Measurements from ENCODE around the gene TTC21A. TPM values are rescaled to one million over a fixed set of nuclear protein-coding genes. Genes with fewer than 3 reads are reported as not detected.

Gene TTC21A
- total and polyA plus RNA-seq, 2 of the 13 experiments (the other 11 are each of a cell fraction or from before 2014, with no cell fraction given), result 0.31 to 1.5 TPM

- TF ChIP-seq ELF4 (CRISPR knock-in tag; IDR thresholded peaks at IDR 0.05; ENCODE audit: borderline replicate concordance) (no peak), ZNF260 (CRISPR knock-in tag; IDR thresholded peaks at IDR 0.05; ENCODE audit: borderline replicate concordance, low read depth) (no peak), SAP130 (CRISPR knock-in tag; IDR thresholded peaks at IDR 0.05; ENCODE audit: low read depth) (peak; percentile 80), ZNF513 (CRISPR knock-in tag; conservative IDR thresholded peaks at IDR 0.05) (no peak), IKZF4 (CRISPR knock-in tag; IDR thresholded peaks at IDR 0.05; ENCODE audit: borderline replicate concordance, low read depth, not compliant biosample characterization) (peak; percentile 35), ZBTB38 (CRISPR knock-in tag; IDR thresholded peaks at IDR 0.05) (no peak), ZFX (CRISPR knock-in tag; IDR thresholded peaks at IDR 0.05; ENCODE audit: low read depth) (peak; percentile 82), DMAP1 (CRISPR knock-in tag; IDR thresholded peaks at IDR 0.05) (peak; percentile 65), TCF7 (IDR thresholded peaks at IDR 0.05; ENCODE audit: low read depth) (no peak), TGIF2 (CRISPR knock-in tag; IDR thresholded peaks at IDR 0.05) (peak; percentile 64; the same call in 1 of the 2 replicates), ZNF792 (CRISPR knock-in tag; IDR thresholded peaks at IDR 0.05) (0 out of 2 replicates have a peak, but pooled peaks have one; percentile 52), MIER2 (CRISPR knock-in tag; IDR thresholded peaks at IDR 0.05) (no peak), RXRA (CRISPR knock-in tag; IDR thresholded peaks at IDR 0.05) (peak; percentile 33; the same call in 1 of the 2 replicates), RXRB (CRISPR knock-in tag; IDR thresholded peaks at IDR 0.05; ENCODE audit: borderline replicate concordance) (peak; percentile 35; the same call in 1 of the 2 replicates), ZBTB44 (CRISPR knock-in tag; IDR thresholded peaks at IDR 0.05) (no peak), DRAP1 (CRISPR knock-in tag; IDR thresholded peaks at IDR 0.05) (no peak), ZNF629 (CRISPR knock-in tag; conservative IDR thresholded peaks at IDR 0.05) (peak; percentile 50; the same call in 1 of the 2 replicates), UBTF (CRISPR knock-in tag; IDR thresholded peaks at IDR 0.05) (peak; percentile 66), TRIM22 (IDR thresholded peaks at IDR 0.05) (no peak), ZNF143 (CRISPR knock-in tag; IDR thresholded peaks at IDR 0.05) (peak; percentile 82), TARDBP (CRISPR knock-in tag; IDR thresholded peaks at IDR 0.05) (peak; percentile 55)
These were observed 47.0 kb downstream of the TTC21A start (continued) for GRCh38 chr3:39154280-39155021.

Data from HepG2 (cell line).